ENCODE results near the gene IFNGR1.
"Not testable (repeated sequence)": the region's sequence is repeated elsewhere in the genome, so short reads cannot be mapped to it uniquely, and the experiment has no call there.

IFNGR1 gene

DNA sequence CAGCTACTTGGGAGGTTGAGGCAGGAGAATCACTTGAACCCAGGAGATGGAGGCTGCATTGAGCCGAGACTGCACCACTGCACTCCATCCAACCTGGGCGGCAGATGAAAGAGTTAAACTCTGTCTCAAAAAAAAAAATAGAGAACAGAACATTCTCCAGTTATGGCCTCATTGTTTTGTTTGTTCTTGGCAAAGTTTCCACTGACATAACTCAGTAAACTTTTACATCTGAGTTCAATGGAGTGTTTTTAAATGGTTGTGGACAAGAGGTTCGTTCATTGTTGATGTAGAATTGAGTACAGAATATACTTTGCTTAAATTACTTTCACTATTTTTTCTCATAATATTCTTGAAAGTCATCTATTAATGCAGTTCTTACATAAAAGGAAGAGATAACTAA lies 42.2 kb upstream of the IFNGR1 start:
- TF ChIP-seq, protein P1, sequence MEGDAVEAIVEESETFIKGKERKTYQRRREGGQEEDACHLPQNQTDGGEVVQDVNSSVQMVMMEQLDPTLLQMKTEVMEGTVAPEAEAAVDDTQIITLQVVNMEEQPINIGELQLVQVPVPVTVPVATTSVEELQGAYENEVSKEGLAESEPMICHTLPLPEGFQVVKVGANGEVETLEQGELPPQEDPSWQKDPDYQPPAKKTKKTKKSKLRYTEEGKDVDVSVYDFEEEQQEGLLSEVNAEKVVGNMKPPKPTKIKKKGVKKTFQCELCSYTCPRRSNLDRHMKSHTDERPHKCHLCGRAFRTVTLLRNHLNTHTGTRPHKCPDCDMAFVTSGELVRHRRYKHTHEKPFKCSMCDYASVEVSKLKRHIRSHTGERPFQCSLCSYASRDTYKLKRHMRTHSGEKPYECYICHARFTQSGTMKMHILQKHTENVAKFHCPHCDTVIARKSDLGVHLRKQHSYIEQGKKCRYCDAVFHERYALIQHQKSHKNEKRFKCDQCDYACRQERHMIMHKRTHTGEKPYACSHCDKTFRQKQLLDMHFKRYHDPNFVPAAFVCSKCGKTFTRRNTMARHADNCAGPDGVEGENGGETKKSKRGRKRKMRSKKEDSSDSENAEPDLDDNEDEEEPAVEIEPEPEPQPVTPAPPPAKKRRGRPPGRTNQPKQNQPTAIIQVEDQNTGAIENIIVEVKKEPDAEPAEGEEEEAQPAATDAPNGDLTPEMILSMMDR (conservative IDR thresholded peaks at IDR 0.05; ENCODE audit: control insufficient read depth, insufficient read depth, low read depth, low read length) = no peak
- no peak overlapping the region for H3K4me3 ChIP-seq (ENCODE audit: control insufficient read depth, low read depth, low read length)
- DNase-seq (ENCODE audit: low read depth) = peak; percentile 79

DNA sequence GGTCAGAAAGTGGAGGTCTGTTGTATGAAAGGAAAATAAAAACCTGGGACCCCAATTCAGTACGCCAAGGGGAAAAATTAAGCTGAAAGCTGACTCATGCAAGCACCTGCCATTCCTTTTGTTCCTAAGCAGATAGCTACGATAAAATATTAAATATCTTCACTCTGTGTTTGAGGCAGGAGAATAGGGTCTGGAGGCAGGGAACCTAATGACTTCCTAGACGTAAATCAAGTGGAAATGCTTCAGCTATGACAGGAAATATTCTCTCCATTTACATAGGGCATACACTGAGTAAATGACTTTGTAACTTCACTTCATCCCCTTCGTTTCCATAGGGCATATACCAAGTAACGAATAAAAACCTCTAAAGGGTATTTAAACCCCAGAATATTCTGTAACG lies 41.0 kb upstream of the IFNGR1 start:
- no peak overlapping the region for H3K4me3 ChIP-seq (ENCODE audit: control insufficient read depth, low read depth, low read length)
- no peak for DNase-seq (ENCODE audit: low read depth)
- TF ChIP-seq, protein P1 (conservative IDR thresholded peaks at IDR 0.05; ENCODE audit: control insufficient read depth, insufficient read depth, low read depth, low read length) = no peak

DNA sequence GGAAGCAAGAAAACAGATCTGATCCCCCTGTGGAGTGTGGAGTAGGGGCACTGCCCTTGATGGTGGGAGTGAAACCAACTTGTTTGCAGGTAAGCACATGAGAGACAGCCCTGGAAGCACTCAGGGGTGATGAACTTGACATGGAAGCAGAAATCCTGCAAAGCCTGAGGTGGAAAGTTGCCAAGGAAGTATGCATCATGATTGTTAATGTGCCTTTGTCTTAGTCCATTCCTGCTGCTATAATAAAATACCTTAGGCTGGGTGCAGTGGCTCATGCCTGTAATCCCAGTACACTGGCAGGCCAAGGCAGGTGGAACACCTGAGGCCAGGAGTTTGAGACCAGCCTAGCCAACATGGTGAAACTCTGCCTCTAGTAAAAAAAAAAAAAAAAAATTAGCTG lies 40.2 kb upstream of the IFNGR1 start:
- no peak overlapping the region for H3K4me3 ChIP-seq (ENCODE audit: control insufficient read depth, low read depth, low read length)
- peak; percentile 57 for DNase-seq (ENCODE audit: low read depth)
- TF ChIP-seq, protein P1 (conservative IDR thresholded peaks at IDR 0.05; ENCODE audit: control insufficient read depth, insufficient read depth, low read depth, low read length) = no peak

DNA sequence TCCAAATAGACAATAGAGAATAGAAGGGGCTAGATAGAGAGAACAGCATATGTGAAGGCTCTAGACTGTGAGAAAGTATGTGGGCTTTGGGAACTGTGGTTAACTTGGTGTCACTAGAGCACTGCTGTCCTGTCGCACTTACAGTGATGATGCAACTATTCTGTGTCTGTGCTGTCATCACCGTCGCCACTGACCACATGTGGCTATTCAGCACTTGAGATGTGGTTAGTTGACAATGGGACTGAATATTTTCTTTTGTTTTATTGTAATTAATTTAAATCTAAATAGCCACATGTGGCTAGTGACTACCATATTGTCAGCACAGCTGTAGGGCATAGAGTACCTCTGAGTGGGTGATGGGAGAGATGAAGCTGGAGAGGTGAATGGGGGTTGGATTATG lies 39.0 kb upstream of the IFNGR1 start:
- no peak overlapping the region for H3K4me3 ChIP-seq (ENCODE audit: control insufficient read depth, low read depth, low read length)
- peak; percentile 54 for DNase-seq (ENCODE audit: low read depth)
- TF ChIP-seq, protein P1 (conservative IDR thresholded peaks at IDR 0.05; ENCODE audit: control insufficient read depth, insufficient read depth, low read depth, low read length) = no peak

DNA sequence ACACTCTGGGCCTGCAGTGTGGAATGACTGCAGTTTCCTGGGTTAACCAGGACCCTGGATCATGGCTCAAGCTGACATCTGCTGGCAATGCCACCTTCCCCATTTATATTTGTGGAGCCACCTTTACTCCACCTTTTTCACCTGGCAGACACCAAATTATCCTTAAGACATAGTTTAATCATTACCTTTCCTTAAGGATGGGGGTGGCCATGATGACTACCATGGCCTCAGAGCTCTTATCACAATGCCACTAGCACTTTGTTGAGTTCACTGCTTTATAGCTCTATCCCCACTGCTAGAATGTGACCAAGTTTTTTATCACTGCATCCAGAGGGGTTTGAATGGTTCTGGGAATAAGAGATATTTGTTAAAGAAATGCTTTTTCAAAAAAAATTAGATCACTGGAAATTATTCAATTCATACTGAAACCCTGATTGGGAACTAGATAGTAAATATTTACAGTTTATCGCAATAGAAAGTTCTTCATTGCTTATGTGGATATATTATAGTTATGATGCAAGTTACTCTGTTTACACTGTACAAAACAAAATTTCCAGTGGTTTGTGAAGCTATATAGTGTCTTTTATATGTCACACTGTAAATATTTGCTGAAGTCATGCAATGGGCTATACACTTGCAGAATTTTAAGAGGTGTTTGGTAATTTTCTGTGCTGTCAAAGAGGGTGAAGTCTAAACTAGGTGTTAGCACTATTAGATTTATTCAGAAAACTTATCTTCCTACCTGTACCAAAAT lies 37.3 kb upstream of the IFNGR1 start:
- TF ChIP-seq, protein P1 (conservative IDR thresholded peaks at IDR 0.05; ENCODE audit: control insufficient read depth, insufficient read depth, low read depth, low read length) = no peak
- no peak for DNase-seq (ENCODE audit: low read depth)
- H3K4me3 ChIP-seq (ENCODE audit: control insufficient read depth, low read depth, low read length) = no peak overlapping the region

DNA sequence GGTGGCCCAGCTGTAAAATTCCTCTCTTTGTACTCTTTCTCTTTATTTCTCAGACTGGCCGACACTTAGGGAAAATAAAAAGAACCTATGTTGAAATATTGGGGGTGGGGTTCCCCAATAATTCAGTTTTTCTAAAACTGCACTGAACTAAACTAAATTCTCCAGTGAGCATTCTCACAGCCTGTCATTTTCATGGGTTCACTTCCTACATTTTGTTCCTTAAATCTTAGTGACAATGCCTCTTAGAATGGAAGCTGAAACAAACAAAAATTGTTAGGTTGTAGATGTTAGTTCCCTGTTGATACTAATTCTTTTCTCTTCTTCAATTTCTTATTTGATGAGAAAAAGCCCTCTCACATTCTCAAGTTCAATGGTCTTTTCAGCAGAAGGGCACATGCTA lies 35.8 kb upstream of the IFNGR1 start:
- no peak overlapping the region for H3K4me3 ChIP-seq (ENCODE audit: control insufficient read depth, low read depth, low read length)

DNA sequence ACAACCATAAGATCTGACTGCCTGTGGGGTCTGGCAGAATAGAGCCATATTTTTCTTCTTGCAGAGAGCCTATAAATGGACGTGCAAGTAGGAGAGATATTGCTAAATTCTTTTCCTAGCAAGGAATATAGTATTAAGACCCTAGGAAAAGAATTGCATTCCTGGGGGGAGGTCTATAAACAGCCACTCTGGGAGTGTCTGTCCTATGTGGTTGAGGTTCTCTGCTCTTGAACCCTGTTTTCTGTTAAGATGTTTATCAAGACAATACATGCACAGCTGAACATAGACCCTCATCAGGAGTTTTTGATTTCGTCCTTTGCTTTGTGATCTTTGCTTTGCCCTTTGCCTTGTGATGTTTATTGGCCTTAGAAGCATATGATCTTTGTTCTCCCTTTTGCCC lies 35.2 kb upstream of the IFNGR1 start:
- not testable (repeated sequence) for DNase-seq (ENCODE audit: low read depth); H3K4me3 ChIP-seq (ENCODE audit: control insufficient read depth, low read depth, low read length)

More for the DNA sequence above, 35.8 kb upstream of the IFNGR1 start:
- no peak for DNase-seq (ENCODE audit: low read depth)
- TF ChIP-seq, protein P1 (conservative IDR thresholded peaks at IDR 0.05; ENCODE audit: control insufficient read depth, insufficient read depth, low read depth, low read length) = no peak
